Measurements from ENCODE around the gene GAL3ST3.

- TF ChIP-seq GATA3 (IDR thresholded peaks at IDR 0.05; ENCODE audit: low read depth, low read length) (no peak), GATA2 (IDR thresholded peaks at IDR 0.05; ENCODE audit: low read depth, low read length) (no peak)
Measured at GRCh38 chr11:66045177-66045639, 3.8 kb downstream of the GAL3ST3 start.
